Cardiac muscle cell (in vitro differentiated cells and primary cell): ENCODE results near the gene ACOT7. TPM values are rescaled to one million over a fixed set of nuclear protein-coding genes. Genes with fewer than 3 reads are reported as not detected.

ENCODE experiments used
- DNase-seq, 2 donors: peaks; one replicate each; pipeline versions ENCODE4 v3.0.0 to v3.0.0-alpha.2; 2010 to 2017; ENCODE audit warnings: low read depth in 1 of 2, low spot score in 1 of 2
- H3K27ac ChIP-seq: fragments of 200-600 bp; sonication (generic); 2 replicates; pipeline ENCODE4 v1.5.1; 2016
- H3K27me3 ChIP-seq: fragments of 200-600 bp; sonication (generic); 2 replicates; pipeline ENCODE4 v1.6.0; 2016; ENCODE audit warnings: control low read depth
- H3K36me3 ChIP-seq: fragments of 200-600 bp; sonication (generic); 2 replicates; pipeline ENCODE4 v1.5.1; 2016; ENCODE audit warnings: control low read depth
- H3K4me1 ChIP-seq: fragments of 200-600 bp; sonication (generic); 2 replicates; pipeline ENCODE4 v1.8.1; 2017; ENCODE audit warnings: low read depth, mild to moderate bottlenecking, mixed run types
- H3K4me3 ChIP-seq: fragments of 200-600 bp; sonication (generic); 2 replicates; pipeline ENCODE4 v1.5.1; 2016; ENCODE audit warnings: mild to moderate bottlenecking
- H3K9me3 ChIP-seq: fragments of 200-600 bp; sonication (generic); 2 replicates; pipeline ENCODE4 v1.5.1; 2017; ENCODE audit warnings: low read depth, mild to moderate bottlenecking, control low read depth
- polyA plus RNA-seq: library from polyadenylated mRNA; unstranded; fragments of >200 nt; fragmentation: Nextera tagmentation; extraction: Ambion mirVana; gene quantifications from 2 replicates; pipeline ENCODE4 v1.2.1, GENCODE V29; 2016
- total RNA-seq: library from RNA; depleted of rRNA; stranded (reverse); fragments of >200 nt; gene quantifications from 2 replicates; pipeline ENCODE4 v1.2.3, GENCODE V29; 2016
- TF ChIP-seq, protein P1 (sequence below): IDR thresholded peaks from 2 replicates; pipeline ENCODE4 v1.5.1; 2012; ENCODE audit warnings: low read depth, mild to moderate bottlenecking, low read length

Gene ACOT7
- total and polyA plus RNA-seq, 2 experiments from 2014 or later, result 11.8 to 51.2 TPM

DNA sequence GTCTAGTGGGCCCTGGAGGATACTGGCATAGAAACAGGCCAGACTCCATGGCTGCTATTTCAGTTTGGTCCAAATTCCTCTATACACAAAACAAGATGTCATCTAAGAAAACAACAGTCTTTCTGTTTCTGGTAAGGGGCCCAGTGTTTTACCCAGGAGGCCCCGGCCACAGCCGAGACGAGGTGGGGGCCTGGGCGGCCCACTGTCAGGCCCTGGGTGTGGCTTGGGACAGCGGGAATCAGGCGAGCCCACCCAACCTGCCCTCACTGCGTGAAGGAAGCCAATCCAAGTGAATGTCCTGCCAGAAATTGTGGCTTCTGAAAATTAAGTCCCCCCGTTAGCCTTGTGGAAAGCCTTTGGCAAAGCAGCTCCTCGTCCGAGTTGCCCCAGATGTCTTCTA is 101.5 kb downstream of the ACOT7 start:
- Histone ChIP-seq H3K4me3 (no peak overlapping the region), H3K9me3 (no peaks in the 10 kb centered on the region), H3K27me3 (no peaks in the 10 kb centered on the region), H3K27ac (no peak overlapping the region), H3K4me1 (peaks cover 4% of the 10 kb centered on the region), H3K36me3 (no peaks in the 10 kb centered on the region)
- TF ChIP-seq, protein P1, sequence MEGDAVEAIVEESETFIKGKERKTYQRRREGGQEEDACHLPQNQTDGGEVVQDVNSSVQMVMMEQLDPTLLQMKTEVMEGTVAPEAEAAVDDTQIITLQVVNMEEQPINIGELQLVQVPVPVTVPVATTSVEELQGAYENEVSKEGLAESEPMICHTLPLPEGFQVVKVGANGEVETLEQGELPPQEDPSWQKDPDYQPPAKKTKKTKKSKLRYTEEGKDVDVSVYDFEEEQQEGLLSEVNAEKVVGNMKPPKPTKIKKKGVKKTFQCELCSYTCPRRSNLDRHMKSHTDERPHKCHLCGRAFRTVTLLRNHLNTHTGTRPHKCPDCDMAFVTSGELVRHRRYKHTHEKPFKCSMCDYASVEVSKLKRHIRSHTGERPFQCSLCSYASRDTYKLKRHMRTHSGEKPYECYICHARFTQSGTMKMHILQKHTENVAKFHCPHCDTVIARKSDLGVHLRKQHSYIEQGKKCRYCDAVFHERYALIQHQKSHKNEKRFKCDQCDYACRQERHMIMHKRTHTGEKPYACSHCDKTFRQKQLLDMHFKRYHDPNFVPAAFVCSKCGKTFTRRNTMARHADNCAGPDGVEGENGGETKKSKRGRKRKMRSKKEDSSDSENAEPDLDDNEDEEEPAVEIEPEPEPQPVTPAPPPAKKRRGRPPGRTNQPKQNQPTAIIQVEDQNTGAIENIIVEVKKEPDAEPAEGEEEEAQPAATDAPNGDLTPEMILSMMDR, result no peak
- DNase-seq, result no peak

DNA sequence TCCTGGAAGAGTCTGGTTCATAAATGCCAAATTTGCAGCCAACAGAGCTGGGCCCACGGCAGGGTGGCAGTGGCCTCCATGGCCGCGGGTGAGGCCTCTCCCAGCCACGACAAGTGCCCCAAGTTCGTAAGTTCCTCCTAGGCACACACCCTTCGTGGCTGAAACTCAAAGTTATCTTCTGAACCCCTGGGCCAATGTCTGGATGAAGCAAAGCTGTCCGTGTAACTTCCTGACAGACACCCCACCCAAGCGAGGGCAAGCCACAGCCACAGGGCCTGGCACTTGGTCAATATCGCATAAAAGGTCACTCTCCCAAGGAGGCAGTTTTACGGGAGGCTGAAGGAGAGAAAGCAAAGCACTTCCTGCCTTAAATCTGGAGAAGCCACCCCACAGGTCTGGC is 104.9 kb downstream of the ACOT7 start:
- Histone ChIP-seq H3K27ac (no peak overlapping the region), H3K9me3 (no peaks in the 10 kb centered on the region), H3K27me3 (no peaks in the 10 kb centered on the region), H3K4me1 (peaks cover 4% of the 10 kb centered on the region), H3K36me3 (no peaks in the 10 kb centered on the region), H3K4me3 (no peak overlapping the region)
- TF ChIP-seq, protein P1, result no peak
- DNase-seq, result no peak

DNA sequence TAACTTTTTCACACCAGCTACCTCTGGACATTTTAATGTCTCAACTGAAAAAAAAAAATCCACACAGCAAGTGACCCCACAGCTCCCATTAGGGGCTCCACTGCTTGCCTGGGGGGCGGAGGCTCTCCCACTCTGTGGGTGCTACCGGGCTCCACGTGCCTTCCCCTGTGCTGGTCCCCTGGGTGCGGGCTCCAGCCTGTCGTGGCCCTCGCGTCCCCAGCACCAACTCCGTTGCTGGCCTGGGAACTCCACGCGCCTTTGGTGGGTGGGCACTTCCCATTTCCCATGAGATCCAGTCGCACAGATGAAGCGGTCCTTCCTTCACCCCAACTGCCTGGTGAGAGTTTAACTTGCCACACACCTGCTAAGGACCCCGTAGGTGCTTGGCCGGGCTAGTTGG is 105.5 kb downstream of the ACOT7 start:
- H3K9me3 ChIP-seq, result no peaks in the 10 kb centered on the region

DNA sequence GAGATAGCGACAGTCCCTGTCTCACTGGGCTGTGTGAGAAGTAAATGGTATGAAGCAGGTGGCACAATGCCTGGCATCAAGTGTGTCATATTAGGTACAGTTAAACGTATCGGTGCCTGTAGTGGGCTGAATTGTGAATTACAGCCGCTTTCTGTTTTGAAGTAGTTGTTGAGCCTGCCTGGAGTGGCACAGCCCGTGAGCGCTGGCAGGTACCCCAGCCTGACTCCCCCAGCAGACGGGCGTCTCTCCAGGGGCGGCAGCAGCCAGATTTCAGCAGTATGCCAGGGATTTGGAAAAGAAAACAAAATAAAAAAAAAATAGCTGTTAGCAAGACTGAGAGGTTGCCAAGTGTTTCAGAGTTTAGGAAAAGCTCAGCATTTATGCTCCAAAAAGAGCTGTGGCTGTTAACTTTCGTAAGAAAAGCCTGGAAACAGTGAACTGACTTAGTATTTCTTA is 106.1 kb downstream of the ACOT7 start:
- Histone ChIP-seq H3K4me1 (peaks cover 4% of the 10 kb centered on the region), H3K36me3 (no peaks in the 10 kb centered on the region), H3K27me3 (no peaks in the 10 kb centered on the region), H3K4me3 (no peak overlapping the region), H3K9me3 (no peaks in the 10 kb centered on the region), H3K27ac (no peak overlapping the region)
- TF ChIP-seq, protein P1, result no peak
- DNase-seq, result no peak

More for the DNA sequence above, 105.5 kb downstream of the ACOT7 start:
- TF ChIP-seq, protein P1, result no peak
- no peak overlapping the region for H3K27ac ChIP-seq
- no peaks in the 10 kb centered on the region for H3K27me3 ChIP-seq
- H3K4me3 ChIP-seq, result no peak overlapping the region
- no peaks in the 10 kb centered on the region for H3K36me3 ChIP-seq
- peaks cover 4% of the 10 kb centered on the region for H3K4me1 ChIP-seq
- no peak for DNase-seq

DNA sequence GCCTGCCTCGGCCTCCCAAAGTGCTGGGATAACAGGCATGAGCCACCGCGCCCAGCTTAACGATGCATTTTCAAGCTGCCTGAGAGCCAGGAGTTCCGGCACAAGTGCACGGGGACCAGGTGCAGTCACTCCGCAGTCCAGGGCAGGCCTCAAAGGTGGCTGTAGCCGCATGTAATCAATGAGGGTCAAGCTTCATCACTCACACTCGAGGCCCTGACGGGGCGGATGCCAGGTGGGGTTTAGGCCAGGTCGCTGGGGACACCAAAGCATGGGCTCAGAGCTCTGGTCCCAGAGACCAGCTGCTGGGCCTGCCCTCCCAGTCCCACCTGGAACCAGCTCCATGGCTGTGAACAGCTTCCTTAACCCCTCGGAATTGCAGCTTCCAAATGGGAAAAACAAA is 106.5 kb downstream of the ACOT7 start:
- Histone ChIP-seq H3K9me3 (no peaks in the 10 kb centered on the region), H3K4me1 (peaks cover 4% of the 10 kb centered on the region), H3K36me3 (no peaks in the 10 kb centered on the region), H3K4me3 (no peak overlapping the region), H3K27ac (no peak overlapping the region), H3K27me3 (no peaks in the 10 kb centered on the region)
- TF ChIP-seq, protein P1, result no peak
- DNase-seq, result no peak

DNA sequence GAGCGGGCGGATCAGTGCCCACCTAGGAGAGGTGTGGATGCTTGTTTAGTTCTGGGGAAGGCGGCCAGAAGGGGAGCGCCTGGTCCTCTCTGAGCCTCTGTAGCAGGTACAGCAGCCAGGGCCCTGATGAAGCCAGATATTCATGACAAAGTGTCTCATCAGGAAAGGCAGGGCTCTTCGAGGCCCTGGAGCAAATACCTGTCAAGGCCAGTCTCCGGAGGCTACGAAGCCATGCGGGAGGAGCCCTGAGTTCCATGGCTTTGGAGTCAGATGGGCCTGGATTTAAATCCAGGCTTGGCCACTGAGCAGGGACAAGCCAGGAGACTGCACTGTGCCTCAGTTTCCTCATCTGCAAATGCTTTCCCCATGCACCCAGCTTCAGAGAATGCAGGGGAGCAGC is 107.3 kb downstream of the ACOT7 start:
- peaks cover 4% of the 10 kb centered on the region for H3K4me1 ChIP-seq
- H3K4me3 ChIP-seq, result no peak overlapping the region
- H3K9me3 ChIP-seq, result no peaks in the 10 kb centered on the region
- no peak for DNase-seq
- TF ChIP-seq, protein P1, result no peak
- no peak overlapping the region for H3K27ac ChIP-seq
- H3K36me3 ChIP-seq, result no peaks in the 10 kb centered on the region
- no peaks in the 10 kb centered on the region for H3K27me3 ChIP-seq
